WERI-Rb-1 (cell line): ENCODE results near the gene CALML5.

Experiments
- DNase-seq: peaks from one replicate; pipeline ENCODE4 v3.0.0-alpha.2; 2020
- H3K27ac ChIP-seq: fragments of 250-450 bp; sonication (Bioruptor Pico); 2 replicates; pipeline ENCODE4 v1.5.1; 2020; ENCODE audit warnings: mild to moderate bottlenecking, moderate library complexity
- H3K27me3 ChIP-seq: fragments of 250-450 bp; sonication (Bioruptor Pico); 2 replicates; pipeline ENCODE4 v1.5.1; 2021; ENCODE audit warnings: mild to moderate bottlenecking, low read depth, moderate library complexity; ENCODE audit not compliant: insufficient read depth, severe bottlenecking
- H3K36me3 ChIP-seq: fragments of 250-450 bp; sonication (Bioruptor Pico); 2 replicates; pipeline ENCODE4 v1.5.1; 2020; ENCODE audit warnings: mild to moderate bottlenecking, moderate library complexity
- H3K4me3 ChIP-seq: 2 replicates; pipeline ENCODE4 v1.5.1; 2011; ENCODE audit warnings: low read depth, mild to moderate bottlenecking, control low read depth, low read length
- H3K9me3 ChIP-seq: fragments of 250-450 bp; sonication (Bioruptor Pico); 2 replicates; pipeline ENCODE4 v1.5.1; 2021; ENCODE audit warnings: mild to moderate bottlenecking, moderate library complexity; ENCODE audit not compliant: severe bottlenecking
- CTCF ChIP-seq: IDR thresholded peaks from 2 replicates; pipeline ENCODE4 v1.5.1; 2011; ENCODE audit warnings: low read depth, mild to moderate bottlenecking, control low read depth, inconsistent platforms, low read length

Gene CALML5

GRCh38 chr10:5453749-5454489, 45.5 kb downstream of the CALML5 start:
- Histone ChIP-seq H3K4me3 (no peak overlapping the region), H3K36me3 (peaks cover 13% of the 10 kb centered on the region), H3K9me3 (no peaks in the 10 kb centered on the region), H3K27ac (no peak overlapping the region), H3K27me3 (no peaks in the 10 kb centered on the region)
- DNase-seq: no peak
- no peak for TF ChIP-seq CTCF

- TF ChIP-seq CTCF: no peak
- H3K4me3 ChIP-seq: no peak overlapping the region
- H3K27me3 ChIP-seq: no peaks in the 10 kb centered on the region
- H3K36me3 ChIP-seq: peaks cover 10% of the 10 kb centered on the region
- no peak overlapping the region for H3K27ac ChIP-seq
- H3K9me3 ChIP-seq: no peaks in the 10 kb centered on the region
- no peak for DNase-seq
These were observed 48.6 kb downstream of the CALML5 start for GRCh38 chr10:5450605-5451384.

- no peak overlapping the region for H3K4me3 ChIP-seq
- no peak for TF ChIP-seq CTCF
- DNase-seq: no peak
- no peak overlapping the region for H3K27ac ChIP-seq
- H3K36me3 ChIP-seq: peaks cover 6% of the 10 kb centered on the region
- no peaks in the 10 kb centered on the region for H3K9me3 ChIP-seq
- H3K27me3 ChIP-seq: no peaks in the 10 kb centered on the region
These were observed 49.5 kb downstream of the CALML5 start for GRCh38 chr10:5449823-5450222.

- Histone ChIP-seq H3K27me3 (no peaks in the 10 kb centered on the region), H3K4me3 (no peak overlapping the region), H3K36me3 (peaks cover 6% of the 10 kb centered on the region), H3K27ac (no peak overlapping the region), H3K9me3 (no peaks in the 10 kb centered on the region)
- TF ChIP-seq CTCF: no peak
- DNase-seq: no peak
These were observed 50.1 kb downstream of the CALML5 start for GRCh38 chr10:5449227-5449626.
